Measurements from ENCODE around the gene RXRG. TPM values are rescaled to one million over a fixed set of nuclear protein-coding genes. Genes with fewer than 3 reads are reported as not detected.

The RXRG gene
- total RNA-seq, 4 donors from 2014 or later = 0.13 to 4.0 (median 0.84) TPM

GRCh38 chr1:165485716-165486115, 40.8 kb upstream of the RXRG start:
- no peak for TF ChIP-seq POLR2A (IDR thresholded peaks at IDR 0.05)
- TF ChIP-seq CTCF (IDR thresholded peaks at IDR 0.05) = no peak
- Histone ChIP-seq H3K27me3 (no peaks in the 10 kb centered on the region), H3K27ac (no peak overlapping the region), H3K4me1 (no peaks in the 10 kb centered on the region), H3K4me3 (replicated peaks in 1 of 3) (no peak overlapping the region), H3K9me3 (no peaks in the 10 kb centered on the region), H3K36me3 (no peaks in the 10 kb centered on the region)
- no peak for DNase-seq
- intact Hi-C loops (cut with DNase I) = no loop called here
- WGBS, 2 donors = 89 to 92% methylated on average over 5 of the region's 5 CpGs

- H3K27ac ChIP-seq = no peak overlapping the region
- H3K4me1 ChIP-seq = no peaks in the 10 kb centered on the region
- TF ChIP-seq CTCF (IDR thresholded peaks at IDR 0.05) (no peak), POLR2A (IDR thresholded peaks at IDR 0.05) (no peak)
- H3K36me3 ChIP-seq = no peaks in the 10 kb centered on the region
- H3K4me3 ChIP-seq (replicated peaks in 1 of 3) = no peak overlapping the region
- no peak for DNase-seq
- no peaks in the 10 kb centered on the region for H3K9me3 ChIP-seq
- intact Hi-C loops (cut with DNase I) = no loop called here
- whole genome bisulfite sequencing, 2 donors = 76 to 88% methylated on average over 1 of the region's 1 CpG
- no peaks in the 10 kb centered on the region for H3K27me3 ChIP-seq
These were observed 39.6 kb upstream of the RXRG start for GRCh38 chr1:165484532-165484931.

- H3K36me3 ChIP-seq = no peaks in the 10 kb centered on the region
- no peak overlapping the region for H3K4me3 ChIP-seq (replicated peaks in 1 of 3)
- WGBS, 2 donors = 93 to 94% methylated on average over 4 of the region's 4 CpGs
- no peaks in the 10 kb centered on the region for H3K9me3 ChIP-seq
- no peak overlapping the region for H3K27ac ChIP-seq
- no peaks in the 10 kb centered on the region for H3K27me3 ChIP-seq
- TF ChIP-seq POLR2A (IDR thresholded peaks at IDR 0.05) = no peak
- TF ChIP-seq CTCF (IDR thresholded peaks at IDR 0.05) = no peak
- intact Hi-C loops (cut with DNase I) = no loop called here
- no peak for DNase-seq
- H3K4me1 ChIP-seq = no peaks in the 10 kb centered on the region
These were observed 38.5 kb upstream of the RXRG start for GRCh38 chr1:165483412-165483811.

- Histone ChIP-seq H3K9me3 (no peaks in the 10 kb centered on the region), H3K36me3 (no peaks in the 10 kb centered on the region), H3K4me3 (replicated peaks in 1 of 3) (no peak overlapping the region), H3K27me3 (no peaks in the 10 kb centered on the region), H3K4me1 (no peaks in the 10 kb centered on the region), H3K27ac (no peak overlapping the region)
- intact Hi-C loops (cut with DNase I) = no loop called here
- TF ChIP-seq POLR2A (IDR thresholded peaks at IDR 0.05) (no peak), CTCF (IDR thresholded peaks at IDR 0.05) (no peak)
- WGBS, 2 donors = 47 to 50% methylated on average over 6 of the region's 6 CpGs
- peak in 1 of 2 donors; percentile 5 for DNase-seq
These were observed 37.0 kb upstream of the RXRG start for GRCh38 chr1:165481820-165482532.

- 55 to 59% methylated on average over 1 of the region's 1 CpG for WGBS, 2 donors
- H3K4me3 ChIP-seq (replicated peaks in 1 of 3) = no peak overlapping the region
These were observed 31.9 kb upstream of the RXRG start for GRCh38 chr1:165476776-165477175.

More at GRCh38 chr1:165476776-165477175, 31.9 kb upstream of the RXRG start:
- TF ChIP-seq POLR2A (IDR thresholded peaks at IDR 0.05) = no peak
- no peak for TF ChIP-seq CTCF (IDR thresholded peaks at IDR 0.05)
- no peaks in the 10 kb centered on the region for H3K9me3 ChIP-seq
- no peaks in the 10 kb centered on the region for H3K36me3 ChIP-seq
- no peaks in the 10 kb centered on the region for H3K27me3 ChIP-seq
- DNase-seq = no peak
- H3K27ac ChIP-seq = no peak overlapping the region
- intact Hi-C loops (cut with DNase I) = no loop called here
- H3K4me1 ChIP-seq = no peaks in the 10 kb centered on the region

Measured in thyroid gland (tissue), 4 donors.